GM19438 (cell line): ENCODE measurements around the gene ROBO2.

Experiments used
- ATAC-seq: cut with Tn5 transposase; IDR thresholded peaks from one replicate; pipeline ENCODE4 v1.9.1; 2021; ENCODE audit warnings: low read depth; ENCODE audit not compliant: unreplicated experiment

The ROBO2 gene

GRCh38 chr3:77536038-77536775 lies 496.3 kb downstream of the ROBO2 start:
- no peak for ATAC-seq

DNA sequence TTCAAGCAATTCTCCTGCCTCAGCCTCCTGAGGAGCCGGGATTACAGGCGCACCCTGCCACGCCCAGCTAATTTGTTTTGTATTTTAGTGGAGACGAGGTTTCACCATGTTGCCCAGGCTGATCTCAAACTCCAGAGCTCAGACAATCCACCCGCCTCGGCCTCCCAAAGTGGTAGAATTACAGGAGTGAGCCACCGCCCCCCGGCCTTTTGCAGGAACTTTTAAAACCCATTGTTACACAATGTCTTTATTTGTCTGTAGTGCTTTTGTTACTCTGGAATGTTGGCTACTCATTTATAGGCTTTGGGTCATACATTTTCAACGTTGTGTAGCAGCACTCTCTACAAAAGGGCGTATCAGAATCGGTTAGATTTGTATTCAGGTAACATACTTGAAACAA lies 499.1 kb downstream of the ROBO2 start:
- ATAC-seq = no peak

GRCh38 chr3:77539677-77540076 lies 499.8 kb downstream of the ROBO2 start:
- no peak for ATAC-seq

GRCh38 chr3:77541203-77541922 lies 501.5 kb downstream of the ROBO2 start:
- no peak for ATAC-seq

GRCh38 chr3:77546246-77546645 lies 506.3 kb downstream of the ROBO2 start:
- ATAC-seq = no peak

GRCh38 chr3:77549034-77549433 lies 509.1 kb downstream of the ROBO2 start:
- ATAC-seq = no peak

GRCh38 chr3:77553240-77553639 lies 513.3 kb downstream of the ROBO2 start:
- ATAC-seq = no peak

- no peak for ATAC-seq
Observed at GRCh38 chr3:77562089-77562488, 522.2 kb downstream of the ROBO2 start.

DNA sequence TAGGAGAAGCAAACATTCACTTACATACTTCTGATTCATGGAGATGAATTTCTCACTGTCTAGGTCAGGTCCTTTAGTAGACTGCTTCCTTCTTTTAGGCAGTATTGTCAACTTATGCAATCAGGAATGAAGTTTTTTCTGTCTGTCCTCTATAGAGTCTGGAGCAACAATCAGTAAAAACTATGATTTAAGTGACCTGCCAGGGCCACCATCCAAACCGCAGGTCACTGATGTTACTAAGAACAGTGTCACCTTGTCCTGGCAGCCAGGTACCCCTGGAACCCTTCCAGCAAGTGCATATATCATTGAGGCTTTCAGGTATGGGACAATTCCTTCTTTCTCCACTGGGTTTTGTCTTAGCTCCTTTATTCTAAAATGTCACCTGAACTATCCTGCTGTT lies 523.1 kb downstream of the ROBO2 start:
- no peak for ATAC-seq

DNA sequence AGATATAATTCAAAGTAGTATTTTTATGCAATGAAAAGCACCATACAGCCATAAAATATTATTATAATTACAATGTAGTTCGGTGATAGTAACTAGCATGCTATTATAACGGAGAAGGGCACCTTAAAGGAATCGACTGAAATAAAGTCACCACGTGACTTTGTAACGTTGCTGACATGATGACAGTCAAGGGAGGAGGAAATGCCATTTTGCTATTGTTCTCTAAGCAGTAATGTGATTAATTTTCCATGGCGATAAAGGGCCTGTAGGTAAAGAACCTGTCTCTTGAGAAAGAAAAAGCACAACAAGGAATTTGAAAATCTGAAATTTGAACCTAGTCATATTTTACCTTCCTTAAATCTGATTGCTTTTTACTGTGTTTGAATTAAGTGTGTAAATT lies 526.2 kb downstream of the ROBO2 start:
- ATAC-seq = no peak

DNA sequence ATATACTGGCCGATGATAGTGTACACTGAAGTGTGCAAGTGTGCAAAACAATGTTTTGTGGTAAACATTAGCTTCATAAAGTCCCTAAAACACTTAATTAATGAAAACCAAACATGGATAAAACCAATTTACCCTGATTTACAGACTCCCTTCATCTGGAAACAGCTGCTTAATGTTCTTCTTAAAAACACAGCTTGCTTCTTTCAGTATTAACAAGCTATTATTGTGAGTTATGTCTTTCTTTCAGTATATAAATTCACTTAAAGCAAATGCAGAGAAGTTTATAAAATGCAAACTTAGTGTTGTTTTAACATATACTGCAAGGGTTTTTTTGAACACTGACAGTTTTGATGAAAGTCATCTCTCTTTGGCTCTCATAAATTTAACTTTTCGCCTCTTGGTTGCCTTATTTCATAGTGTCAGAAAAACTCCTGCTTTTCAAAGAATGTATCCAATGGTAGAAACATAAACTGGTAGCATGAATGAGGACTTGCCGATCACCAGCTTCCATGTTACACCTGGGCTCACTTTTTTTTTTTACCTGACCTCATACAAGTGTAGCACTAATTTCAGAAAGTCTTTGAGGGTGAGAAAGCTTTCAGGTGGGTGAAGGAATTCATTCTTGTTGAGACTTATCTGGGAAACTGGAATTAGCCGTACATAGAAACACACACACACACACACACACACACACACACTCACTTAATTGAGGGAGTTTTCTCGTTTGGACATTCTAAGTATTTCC lies 532.2 kb downstream of the ROBO2 start:
- no peak for ATAC-seq

- no peak for ATAC-seq
Observed at GRCh38 chr3:77577264-77577663, 537.4 kb downstream of the ROBO2 start.

DNA sequence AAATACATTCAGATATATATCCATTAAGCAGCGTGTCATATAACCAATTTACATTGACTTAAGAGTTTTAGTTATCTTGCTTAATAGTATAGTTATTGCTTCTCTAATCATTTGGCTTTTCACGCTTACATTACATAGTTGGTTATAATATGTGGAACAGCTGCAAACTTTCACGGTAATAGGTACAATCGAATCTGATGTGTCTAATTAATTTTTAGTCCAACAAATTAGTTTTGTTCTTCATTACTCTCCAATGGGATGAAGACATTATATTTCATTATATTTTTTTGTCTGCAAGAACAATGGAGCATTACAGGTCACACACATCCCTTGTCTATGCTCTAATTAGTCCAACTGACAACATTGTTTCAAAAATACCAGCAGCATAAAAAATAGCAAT lies 546.3 kb downstream of the ROBO2 start:
- ATAC-seq = no peak

GRCh38 chr3:77588863-77589262 lies 549.0 kb downstream of the ROBO2 start:
- no peak for ATAC-seq

DNA sequence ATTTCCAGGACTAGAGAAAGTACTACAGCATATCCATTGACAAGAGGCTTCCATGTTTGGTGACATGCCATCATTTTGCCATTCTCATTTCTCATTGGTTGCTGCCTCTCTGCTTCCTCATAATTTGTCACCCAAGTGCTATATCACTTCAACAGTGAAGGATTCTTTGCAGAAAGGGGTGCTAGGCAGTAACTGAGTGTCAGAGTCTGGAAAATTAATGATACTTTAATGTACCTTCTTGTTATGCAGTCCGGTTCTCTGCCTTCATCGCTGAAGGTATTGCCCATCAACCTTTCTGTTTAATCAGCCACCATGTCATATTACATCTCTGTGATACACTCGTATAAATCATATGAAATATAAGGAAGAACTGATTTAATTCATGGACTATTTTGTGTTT lies 550.3 kb downstream of the ROBO2 start:
- no peak for ATAC-seq

DNA sequence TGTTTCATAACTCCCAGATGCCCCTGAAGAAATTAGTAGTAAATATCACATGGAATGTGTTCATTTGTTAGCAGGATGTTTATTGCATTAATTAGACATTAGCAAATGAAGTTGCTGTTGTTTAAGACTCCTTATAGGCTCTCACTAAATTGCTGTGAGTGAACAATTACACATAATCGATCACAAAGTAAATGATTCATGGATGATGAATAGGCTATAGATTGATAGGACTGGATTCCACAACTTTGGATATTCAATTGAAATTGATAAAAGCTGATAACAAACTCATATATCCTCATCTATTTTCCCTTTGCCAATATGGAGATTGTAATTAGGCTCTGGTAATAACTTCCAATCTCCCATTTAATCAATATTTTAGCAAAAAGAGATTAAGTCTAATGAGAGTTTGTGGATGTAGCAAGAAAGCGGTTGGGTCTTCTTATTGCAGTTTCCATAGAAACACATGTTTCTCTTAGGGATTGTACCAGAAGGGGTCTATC lies 555.5 kb downstream of the ROBO2 start:
- no peak for ATAC-seq

DNA sequence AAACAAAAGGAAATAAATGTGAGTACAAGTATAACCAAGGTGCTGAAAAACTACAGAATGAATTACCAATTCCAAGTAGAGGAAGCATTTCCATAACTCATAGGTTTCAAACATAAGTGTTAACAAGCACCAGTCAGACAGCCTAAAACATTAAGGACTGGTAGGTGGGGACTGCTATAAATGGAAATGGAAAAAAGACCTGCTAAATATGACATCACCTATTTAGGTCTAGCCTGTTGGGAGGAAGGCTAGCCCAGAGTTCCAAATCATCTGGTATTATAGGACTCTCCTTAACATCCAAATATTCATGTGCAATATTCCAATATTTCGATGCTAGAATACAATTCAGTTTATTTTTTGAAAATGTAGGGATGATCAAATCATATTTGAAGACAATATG lies 560.0 kb downstream of the ROBO2 start:
- no peak for ATAC-seq

DNA sequence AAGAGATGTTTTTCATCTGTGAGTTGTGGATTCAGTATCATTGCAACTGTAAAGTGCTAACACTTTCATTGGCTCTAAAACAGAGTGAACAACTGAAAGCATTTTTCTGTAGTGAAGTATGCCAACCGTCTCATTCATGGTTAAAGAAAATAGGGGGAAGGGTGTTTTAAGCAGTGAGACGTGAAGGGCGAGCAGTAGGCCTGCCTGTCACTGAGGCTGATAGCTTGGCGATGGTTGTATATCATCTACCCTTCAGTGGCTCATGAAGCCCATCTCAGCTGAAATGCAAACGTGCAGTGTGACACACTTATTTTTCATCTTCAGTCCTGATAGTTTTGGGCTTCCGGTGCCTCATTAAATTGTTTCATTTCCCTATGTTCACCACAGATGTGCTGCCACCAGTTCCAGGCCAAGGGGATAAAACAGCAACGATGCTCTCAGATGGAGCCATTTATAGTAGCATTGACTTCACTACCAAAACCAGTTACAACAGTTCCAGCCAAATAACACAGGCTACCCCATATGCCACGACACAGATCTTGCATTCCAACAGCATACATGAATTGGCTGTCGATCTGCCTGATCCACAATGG lies 562.0 kb downstream of the ROBO2 start:
- no peak for ATAC-seq

DNA sequence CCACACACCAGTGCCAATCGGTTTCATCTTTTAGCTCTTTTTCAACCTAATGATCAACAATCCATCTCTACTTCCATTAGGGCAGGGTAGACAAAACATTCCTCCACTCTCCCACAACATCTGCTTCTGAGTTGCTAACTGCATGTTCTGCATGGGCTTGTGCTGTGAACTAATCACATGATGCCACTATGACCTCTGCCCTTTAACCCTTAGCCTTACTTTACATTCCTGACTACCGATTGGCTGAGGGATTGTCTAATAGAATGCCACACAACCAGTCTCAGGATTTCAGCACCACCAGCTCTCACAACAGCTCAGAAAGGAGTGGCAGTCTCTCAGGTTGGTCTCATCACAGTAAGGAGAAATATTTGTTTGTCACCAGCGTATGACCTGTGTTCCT lies 562.8 kb downstream of the ROBO2 start:
- no peak for ATAC-seq

DNA sequence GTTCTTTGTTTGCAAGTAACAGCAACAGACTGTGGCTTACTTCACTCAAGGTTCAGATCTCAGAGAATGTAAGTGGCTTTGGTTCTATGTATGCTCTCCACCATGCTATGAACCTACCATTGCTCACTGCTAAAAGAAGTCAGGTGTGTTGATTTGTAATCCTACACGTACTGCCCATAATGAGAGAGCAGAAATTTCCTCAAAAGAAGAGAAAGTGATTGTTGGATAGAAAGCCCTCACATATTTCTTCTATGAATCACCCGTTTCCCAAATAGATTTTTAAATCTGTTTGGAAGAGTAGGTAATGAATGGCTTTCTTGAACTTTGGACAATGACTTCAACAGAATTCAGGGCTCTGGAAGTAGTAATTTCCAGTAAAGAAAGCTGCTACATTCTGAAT lies 565.4 kb downstream of the ROBO2 start:
- ATAC-seq = no peak

DNA sequence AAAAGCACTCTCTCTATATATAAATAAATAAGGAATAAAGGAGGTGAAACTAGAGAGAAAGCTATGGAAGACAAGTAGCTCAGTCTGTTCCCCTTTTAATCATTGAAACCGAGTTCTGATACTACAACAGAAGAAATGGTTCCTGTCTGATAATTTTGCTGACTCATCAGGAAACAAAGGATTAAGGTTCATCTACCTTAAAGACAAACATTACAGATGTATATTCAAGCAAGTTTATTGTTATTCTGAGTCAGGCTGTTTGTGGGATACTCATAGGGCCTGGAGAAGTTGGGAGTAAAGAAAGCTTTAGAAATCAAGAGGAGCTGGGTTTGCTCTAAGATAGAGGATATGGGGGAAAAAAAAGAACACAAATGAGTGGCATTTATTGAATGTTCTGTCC lies 566.0 kb downstream of the ROBO2 start:
- no peak for ATAC-seq
